Upper lobe of left lung (tissue), 4 donors: ENCODE measurements around the gene FBXW8.

Source experiments
- CTCF ChIP-seq, 6 experiments: fragments of 450-650 bp in 4 of 6; fragments of 200-600 bp in 2 of 6; sonication (generic) in 2 of 6; IDR thresholded peaks; one replicate each; pipeline ENCODE4 v1.5.1; 2016 to 2019; ENCODE audit warnings: antibody characterized with exemption in 6 of 6
- EP300 ChIP-seq, 4 donors: sonication (generic); formaldehyde crosslinking; IDR thresholded peaks; one replicate each; pipeline ENCODE4 v1.5.1; 2017; ENCODE audit warnings: antibody characterized with exemption in 4 of 4, control low read depth in 2 of 4
- POLR2A ChIP-seq, 4 donors: fragments of 450-650 bp; IDR thresholded peaks; one replicate each; pipeline ENCODE4 v1.5.1; 2016 to 2017; ENCODE audit warnings: antibody characterized with exemption in 4 of 4, mild to moderate bottlenecking in 2 of 4
- POLR2AphosphoS5 ChIP-seq, 2 donors: sonication (generic); formaldehyde crosslinking; IDR thresholded peaks; one replicate each; pipeline ENCODE4 v1.5.1; 2017; ENCODE audit warnings: antibody characterized with exemption in 2 of 2

GRCh38 chr12:116910280-116910644 is 488 bp upstream of the FBXW8 start:
- TF ChIP-seq CTCF (IDR thresholded peaks at IDR 0.05) (no peak), POLR2AphosphoS5 (IDR thresholded peaks at IDR 0.05) (no peak), POLR2A (IDR thresholded peaks at IDR 0.05) (no peak), EP300 (IDR thresholded peaks at IDR 0.05) (no peak)
